GM23338 (cell line): ENCODE data around the gene CCNQ.

Experiments
- CREB1 ChIP-seq: fragments of 250-450 bp; sonication (Bioruptor Pico); IDR thresholded peaks from 2 replicates; pipeline ENCODE4 v1.5.0; 2020; ENCODE audit warnings: low read depth, mild to moderate bottlenecking, moderate library complexity
- EZH2 ChIP-seq: fragments of 200-600 bp; sonication (generic); IDR thresholded peaks from one replicate; pipeline ENCODE4 v1.8.0; 2017; ENCODE audit warnings: antibody characterized with exemption, mild to moderate bottlenecking, low read depth; ENCODE audit not compliant: unreplicated experiment
- EZH2phosphoT487 ChIP-seq: fragments of 200-600 bp; sonication (generic); IDR thresholded peaks from one replicate; pipeline ENCODE4 v1.8.1; 2018; ENCODE audit warnings: antibody characterized with exemption; ENCODE audit not compliant: unreplicated experiment
- JUNB ChIP-seq: IDR thresholded peaks from one replicate; pipeline ENCODE4 v1.6.1; 2016; ENCODE audit warnings: antibody characterized with exemption; ENCODE audit not compliant: unreplicated experiment
- POLR2AphosphoS5 ChIP-seq: IDR thresholded peaks from 2 replicates; pipeline ENCODE4 v1.6.1; 2016; ENCODE audit warnings: antibody characterized with exemption, low read depth
- STAT1 ChIP-seq: IDR thresholded peaks from one replicate; pipeline ENCODE4 v1.6.1; 2016; ENCODE audit warnings: antibody characterized with exemption; ENCODE audit not compliant: unreplicated experiment
- ZNF114 ChIP-seq: fragments of 250-450 bp; sonication (Bioruptor Pico); IDR thresholded peaks from 2 replicates; pipeline ENCODE4 v1.5.0; 2020; ENCODE audit warnings: mild to moderate bottlenecking, moderate library complexity
- TF ChIP-seq, protein P1 (sequence below), 2 experiments: fragments of 200-600 bp in 1 of 2; sonication (generic) in 1 of 2; conservative IDR thresholded peaks; 2 replicates each; pipeline versions ENCODE4 v1.5.1 to v1.6.1; 2016 to 2017; ENCODE audit warnings: antibody characterized with exemption in 2 of 2, low read depth in 2 of 2, mild to moderate bottlenecking in 2 of 2, moderate library complexity in 1 of 2
- TF ChIP-seq, protein P2 (sequence below): IDR thresholded peaks from one replicate; pipeline ENCODE4 v1.6.1; 2018; ENCODE audit warnings: antibody characterized with exemption; ENCODE audit not compliant: unreplicated experiment

- TF ChIP-seq, protein P1, sequence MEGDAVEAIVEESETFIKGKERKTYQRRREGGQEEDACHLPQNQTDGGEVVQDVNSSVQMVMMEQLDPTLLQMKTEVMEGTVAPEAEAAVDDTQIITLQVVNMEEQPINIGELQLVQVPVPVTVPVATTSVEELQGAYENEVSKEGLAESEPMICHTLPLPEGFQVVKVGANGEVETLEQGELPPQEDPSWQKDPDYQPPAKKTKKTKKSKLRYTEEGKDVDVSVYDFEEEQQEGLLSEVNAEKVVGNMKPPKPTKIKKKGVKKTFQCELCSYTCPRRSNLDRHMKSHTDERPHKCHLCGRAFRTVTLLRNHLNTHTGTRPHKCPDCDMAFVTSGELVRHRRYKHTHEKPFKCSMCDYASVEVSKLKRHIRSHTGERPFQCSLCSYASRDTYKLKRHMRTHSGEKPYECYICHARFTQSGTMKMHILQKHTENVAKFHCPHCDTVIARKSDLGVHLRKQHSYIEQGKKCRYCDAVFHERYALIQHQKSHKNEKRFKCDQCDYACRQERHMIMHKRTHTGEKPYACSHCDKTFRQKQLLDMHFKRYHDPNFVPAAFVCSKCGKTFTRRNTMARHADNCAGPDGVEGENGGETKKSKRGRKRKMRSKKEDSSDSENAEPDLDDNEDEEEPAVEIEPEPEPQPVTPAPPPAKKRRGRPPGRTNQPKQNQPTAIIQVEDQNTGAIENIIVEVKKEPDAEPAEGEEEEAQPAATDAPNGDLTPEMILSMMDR (conservative IDR thresholded peaks at IDR 0.05; ENCODE audit: low read depth in 2 of 2): no peak
- no peak for TF ChIP-seq EZH2
- no peak for TF ChIP-seq STAT1
- no peak for TF ChIP-seq POLR2AphosphoS5
- TF ChIP-seq, protein P2, sequence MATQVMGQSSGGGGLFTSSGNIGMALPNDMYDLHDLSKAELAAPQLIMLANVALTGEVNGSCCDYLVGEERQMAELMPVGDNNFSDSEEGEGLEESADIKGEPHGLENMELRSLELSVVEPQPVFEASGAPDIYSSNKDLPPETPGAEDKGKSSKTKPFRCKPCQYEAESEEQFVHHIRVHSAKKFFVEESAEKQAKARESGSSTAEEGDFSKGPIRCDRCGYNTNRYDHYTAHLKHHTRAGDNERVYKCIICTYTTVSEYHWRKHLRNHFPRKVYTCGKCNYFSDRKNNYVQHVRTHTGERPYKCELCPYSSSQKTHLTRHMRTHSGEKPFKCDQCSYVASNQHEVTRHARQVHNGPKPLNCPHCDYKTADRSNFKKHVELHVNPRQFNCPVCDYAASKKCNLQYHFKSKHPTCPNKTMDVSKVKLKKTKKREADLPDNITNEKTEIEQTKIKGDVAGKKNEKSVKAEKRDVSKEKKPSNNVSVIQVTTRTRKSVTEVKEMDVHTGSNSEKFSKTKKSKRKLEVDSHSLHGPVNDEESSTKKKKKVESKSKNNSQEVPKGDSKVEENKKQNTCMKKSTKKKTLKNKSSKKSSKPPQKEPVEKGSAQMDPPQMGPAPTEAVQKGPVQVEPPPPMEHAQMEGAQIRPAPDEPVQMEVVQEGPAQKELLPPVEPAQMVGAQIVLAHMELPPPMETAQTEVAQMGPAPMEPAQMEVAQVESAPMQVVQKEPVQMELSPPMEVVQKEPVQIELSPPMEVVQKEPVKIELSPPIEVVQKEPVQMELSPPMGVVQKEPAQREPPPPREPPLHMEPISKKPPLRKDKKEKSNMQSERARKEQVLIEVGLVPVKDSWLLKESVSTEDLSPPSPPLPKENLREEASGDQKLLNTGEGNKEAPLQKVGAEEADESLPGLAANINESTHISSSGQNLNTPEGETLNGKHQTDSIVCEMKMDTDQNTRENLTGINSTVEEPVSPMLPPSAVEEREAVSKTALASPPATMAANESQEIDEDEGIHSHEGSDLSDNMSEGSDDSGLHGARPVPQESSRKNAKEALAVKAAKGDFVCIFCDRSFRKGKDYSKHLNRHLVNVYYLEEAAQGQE: no peak
- TF ChIP-seq CREB1: no peak
- no peak for TF ChIP-seq JUNB
- no peak for TF ChIP-seq EZH2phosphoT487
- no peak for TF ChIP-seq ZNF114 (CRISPR knock-in tag)
These were observed at the start of gene CCNQ for GRCh38 chrX:153598541-153599191.
